ENCODE measurements around the gene ABCF2. TPM values are rescaled to one million over a fixed set of nuclear protein-coding genes. Genes with fewer than 3 reads are reported as not detected.

Gene ABCF2
- total RNA-seq, 2 experiments from 2014 or later, result 23.1 to 27.6 TPM

GRCh38 chr7:151204383-151205032, 22.5 kb downstream of the ABCF2 start:
- Mint-ChIP-seq H3K9me3 (no peaks in the 10 kb centered on the region), H3K4me1 (peaks cover 27% of the 10 kb centered on the region), H3K4me3 (no peak overlapping the region), H3K27ac (no peak overlapping the region), H3K36me3 (ENCODE audit: low read depth) (no peaks in the 10 kb centered on the region), H3K27me3 (peaks cover 8% of the 10 kb centered on the region)
- CTCF ChIA-PET, result no interaction called here
- POLR2A ChIA-PET, result interaction anchor here (1.0 kb wide), 1 partner anchor 28 kb away, joined by 3 read pairs; the partner anchor contains the start of gene CHPF2
- no peak for DNase-seq

- Mint-ChIP-seq H3K4me1 (peaks cover 18% of the 10 kb centered on the region), H3K27ac (no peak overlapping the region), H3K4me3 (no peak overlapping the region), H3K9me3 (no peaks in the 10 kb centered on the region), H3K36me3 (ENCODE audit: low read depth) (no peaks in the 10 kb centered on the region), H3K27me3 (peaks cover 8% of the 10 kb centered on the region)
- DNase-seq, result no peak
- ChIA-PET POLR2A (interaction anchor here (0.9 kb wide), 1 partner anchor 24 kb away, joined by 3 read pairs; the partner anchor contains the start of gene ABCF2), CTCF (no interaction called here)
Observed at GRCh38 chr7:151202836-151203235, 24.2 kb downstream of the ABCF2 start.

GRCh38 chr7:151201751-151202150, 25.3 kb downstream of the ABCF2 start:
- Mint-ChIP-seq H3K4me1 (peaks cover 7% of the 10 kb centered on the region), H3K27me3 (peaks cover 8% of the 10 kb centered on the region), H3K36me3 (ENCODE audit: low read depth) (no peaks in the 10 kb centered on the region), H3K4me3 (no peak overlapping the region), H3K9me3 (no peaks in the 10 kb centered on the region), H3K27ac (no peak overlapping the region)
- CTCF ChIA-PET, result no interaction called here
- POLR2A ChIA-PET, result no interaction called here
- no peak for DNase-seq

GRCh38 chr7:151201344-151201743, 25.7 kb downstream of the ABCF2 start:
- ChIA-PET CTCF (no interaction called here), POLR2A (no interaction called here)
- no peaks in the 10 kb centered on the region for H3K9me3 Mint-ChIP-seq
- H3K4me3 Mint-ChIP-seq, result no peak overlapping the region
- H3K36me3 Mint-ChIP-seq (ENCODE audit: low read depth), result no peaks in the 10 kb centered on the region
- peaks cover 4% of the 10 kb centered on the region for H3K4me1 Mint-ChIP-seq
- peaks cover 8% of the 10 kb centered on the region for H3K27me3 Mint-ChIP-seq
- no peak overlapping the region for H3K27ac Mint-ChIP-seq
- no peak for DNase-seq

- ChIA-PET CTCF (no interaction called here), POLR2A (interaction anchor here (2.3 kb wide), 1 partner anchor 28 kb away, joined by 6 read pairs; the partner anchor contains the start of gene ABCF2)
- no peak overlapping the region for H3K27ac Mint-ChIP-seq
- no peak overlapping the region for H3K4me3 Mint-ChIP-seq
- no peaks in the 10 kb centered on the region for H3K9me3 Mint-ChIP-seq
- no peak for DNase-seq
- peaks cover 3% of the 10 kb centered on the region for H3K4me1 Mint-ChIP-seq
- no peaks in the 10 kb centered on the region for H3K36me3 Mint-ChIP-seq (ENCODE audit: low read depth)
- peaks cover 15% of the 10 kb centered on the region for H3K27me3 Mint-ChIP-seq
Observed at GRCh38 chr7:151198945-151199848, 27.8 kb downstream of the ABCF2 start.

GRCh38 chr7:151197932-151198331, 29.1 kb downstream of the ABCF2 start:
- H3K27me3 Mint-ChIP-seq, result peaks cover 13% of the 10 kb centered on the region
- no peaks in the 10 kb centered on the region for H3K36me3 Mint-ChIP-seq (ENCODE audit: low read depth)
- ChIA-PET POLR2A (no interaction called here), CTCF (no interaction called here)
- H3K27ac Mint-ChIP-seq, result no peak overlapping the region
- peaks cover 4% of the 10 kb centered on the region for H3K4me1 Mint-ChIP-seq
- no peaks in the 10 kb centered on the region for H3K9me3 Mint-ChIP-seq
- no peak overlapping the region for H3K4me3 Mint-ChIP-seq
- DNase-seq, result no peak

- ChIA-PET CTCF (interaction anchor here (1.1 kb wide), 1 partner anchor 30 kb away, joined by 3 read pairs; no protein-coding TSS in a partner anchor), POLR2A (no interaction called here)
- Mint-ChIP-seq H3K27ac (no peak overlapping the region), H3K9me3 (no peaks in the 10 kb centered on the region), H3K4me1 (peaks cover 4% of the 10 kb centered on the region), H3K27me3 (peaks cover 7% of the 10 kb centered on the region), H3K4me3 (no peak overlapping the region), H3K36me3 (ENCODE audit: low read depth) (no peaks in the 10 kb centered on the region)
- DNase-seq, result no peak
Observed at GRCh38 chr7:151195616-151196450, 31.2 kb downstream of the ABCF2 start.

GRCh38 chr7:151194188-151194587, 32.8 kb downstream of the ABCF2 start:
- H3K4me3 Mint-ChIP-seq, result no peak overlapping the region
- ChIA-PET CTCF (interaction anchor here (1.1 kb wide), 1 partner anchor 29 kb away, joined by 3 read pairs; no protein-coding TSS in a partner anchor), POLR2A (no interaction called here)
- peaks cover 13% of the 10 kb centered on the region for H3K27me3 Mint-ChIP-seq
- no peaks in the 10 kb centered on the region for H3K36me3 Mint-ChIP-seq (ENCODE audit: low read depth)
- no peak for DNase-seq
- peaks cover 4% of the 10 kb centered on the region for H3K4me1 Mint-ChIP-seq
- H3K9me3 Mint-ChIP-seq, result no peaks in the 10 kb centered on the region
- no peak overlapping the region for H3K27ac Mint-ChIP-seq

- peaks cover 4% of the 10 kb centered on the region for H3K4me1 Mint-ChIP-seq
- peaks cover 18% of the 10 kb centered on the region for H3K27me3 Mint-ChIP-seq
- no peaks in the 10 kb centered on the region for H3K9me3 Mint-ChIP-seq
- H3K36me3 Mint-ChIP-seq (ENCODE audit: low read depth), result no peaks in the 10 kb centered on the region
- ChIA-PET POLR2A (no interaction called here), CTCF (no interaction called here)
- H3K4me3 Mint-ChIP-seq, result no peak overlapping the region
- DNase-seq, result no peak
- H3K27ac Mint-ChIP-seq, result no peak overlapping the region
Observed at GRCh38 chr7:151193203-151193978, 33.6 kb downstream of the ABCF2 start.

- Mint-ChIP-seq H3K27ac (no peak overlapping the region), H3K36me3 (ENCODE audit: low read depth) (no peaks in the 10 kb centered on the region), H3K4me1 (peaks cover 4% of the 10 kb centered on the region), H3K27me3 (peaks cover 18% of the 10 kb centered on the region), H3K4me3 (no peak overlapping the region), H3K9me3 (no peaks in the 10 kb centered on the region)
- POLR2A ChIA-PET, result interaction anchor here (1.3 kb wide), 1 partner anchor 15 kb away, joined by 3 read pairs; no protein-coding TSS in a partner anchor
- CTCF ChIA-PET, result no interaction called here
- DNase-seq, result no peak
Observed at GRCh38 chr7:151192002-151192539, 34.9 kb downstream of the ABCF2 start.

GRCh38 chr7:151191544-151191943, 35.5 kb downstream of the ABCF2 start:
- no peak overlapping the region for H3K4me3 Mint-ChIP-seq
- H3K27ac Mint-ChIP-seq, result no peak overlapping the region
- no peak for DNase-seq
- no peaks in the 10 kb centered on the region for H3K36me3 Mint-ChIP-seq (ENCODE audit: low read depth)
- no peaks in the 10 kb centered on the region for H3K9me3 Mint-ChIP-seq
- ChIA-PET POLR2A (interaction anchor here (1.3 kb wide), 1 partner anchor 16 kb away, joined by 3 read pairs; no protein-coding TSS in a partner anchor), CTCF (no interaction called here)
- H3K27me3 Mint-ChIP-seq, result peaks cover 18% of the 10 kb centered on the region
- H3K4me1 Mint-ChIP-seq, result peaks cover 4% of the 10 kb centered on the region

- H3K4me3 Mint-ChIP-seq, result no peak overlapping the region
- DNase-seq, result no peak
- H3K9me3 Mint-ChIP-seq, result no peaks in the 10 kb centered on the region
- peaks cover 11% of the 10 kb centered on the region for H3K27me3 Mint-ChIP-seq
- no peak overlapping the region for H3K27ac Mint-ChIP-seq
- H3K4me1 Mint-ChIP-seq, result no peaks in the 10 kb centered on the region
- no peaks in the 10 kb centered on the region for H3K36me3 Mint-ChIP-seq (ENCODE audit: low read depth)
- ChIA-PET POLR2A (no interaction called here), CTCF (no interaction called here)
Observed at GRCh38 chr7:151189038-151189437, 38.0 kb downstream of the ABCF2 start.
